ENCODE results near the gene SYVN1.

GRCh38 chr11:65104628-65105027, 29.7 kb downstream of the SYVN1 start:
- TF ChIP-seq, protein P1, sequence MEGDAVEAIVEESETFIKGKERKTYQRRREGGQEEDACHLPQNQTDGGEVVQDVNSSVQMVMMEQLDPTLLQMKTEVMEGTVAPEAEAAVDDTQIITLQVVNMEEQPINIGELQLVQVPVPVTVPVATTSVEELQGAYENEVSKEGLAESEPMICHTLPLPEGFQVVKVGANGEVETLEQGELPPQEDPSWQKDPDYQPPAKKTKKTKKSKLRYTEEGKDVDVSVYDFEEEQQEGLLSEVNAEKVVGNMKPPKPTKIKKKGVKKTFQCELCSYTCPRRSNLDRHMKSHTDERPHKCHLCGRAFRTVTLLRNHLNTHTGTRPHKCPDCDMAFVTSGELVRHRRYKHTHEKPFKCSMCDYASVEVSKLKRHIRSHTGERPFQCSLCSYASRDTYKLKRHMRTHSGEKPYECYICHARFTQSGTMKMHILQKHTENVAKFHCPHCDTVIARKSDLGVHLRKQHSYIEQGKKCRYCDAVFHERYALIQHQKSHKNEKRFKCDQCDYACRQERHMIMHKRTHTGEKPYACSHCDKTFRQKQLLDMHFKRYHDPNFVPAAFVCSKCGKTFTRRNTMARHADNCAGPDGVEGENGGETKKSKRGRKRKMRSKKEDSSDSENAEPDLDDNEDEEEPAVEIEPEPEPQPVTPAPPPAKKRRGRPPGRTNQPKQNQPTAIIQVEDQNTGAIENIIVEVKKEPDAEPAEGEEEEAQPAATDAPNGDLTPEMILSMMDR (IDR thresholded peaks at IDR 0.05 in 8 of 11, conservative IDR thresholded peaks at IDR 0.05 in 3 of 11): no peak
- TF ChIP-seq POLR2A (IDR thresholded peaks at IDR 0.05): no peak
